ENCODE measurements around the gene ZSWIM1. TPM values are rescaled to one million over a fixed set of nuclear protein-coding genes. Genes with fewer than 3 reads are reported as not detected.

ZSWIM1 gene
- total and polyA plus RNA-seq, 2 of the 13 experiments (the other 11 are each of a cell fraction or from before 2014, with no cell fraction given), result 9.5 to 11.7 TPM

GRCh38 chr20:45933266-45934045 is 52.4 kb downstream of the ZSWIM1 start (continued):
- TF ChIP-seq ZMYM4 (CRISPR knock-in tag; IDR thresholded peaks at IDR 0.05), result peak; percentile 41
- TF ChIP-seq ZNF780A (CRISPR knock-in tag; IDR thresholded peaks at IDR 0.05), result peak; percentile 51; the same call in 1 of the 2 replicates
- TF ChIP-seq MZF1 (CRISPR knock-in tag; IDR thresholded peaks at IDR 0.05; ENCODE audit: borderline replicate concordance), result 0 out of 2 replicates have a peak, but pooled peaks have one; percentile 3
- TF ChIP-seq HNRNPK (IDR thresholded peaks at IDR 0.05; ENCODE audit: low read depth, low read length, poor library complexity, severe bottlenecking), result no peak
- TF ChIP-seq MIER2 (CRISPR knock-in tag; IDR thresholded peaks at IDR 0.05), result peak; percentile 65; the same call in 1 of the 2 replicates
- TF ChIP-seq ZBTB1 (CRISPR knock-in tag; IDR thresholded peaks at IDR 0.05; ENCODE audit: borderline replicate concordance), result no peak
- no peak for TF ChIP-seq FOXK2 (IDR thresholded peaks at IDR 0.05)
- TF ChIP-seq POLR2AphosphoS5 (IDR thresholded peaks at IDR 0.05; ENCODE audit: low read depth, low read length), result peak; percentile 68
- no peak for TF ChIP-seq ZNF512 (CRISPR knock-in tag; IDR thresholded peaks at IDR 0.05)
- TF ChIP-seq KDM3A (CRISPR knock-in tag; IDR thresholded peaks at IDR 0.05; ENCODE audit: low read depth), result peak; percentile 69; the same call in 1 of the 2 replicates
- TF ChIP-seq LCORL (IDR thresholded peaks at IDR 0.05), result no peak
- TF ChIP-seq LCORL (CRISPR knock-in tag; IDR thresholded peaks at IDR 0.05), result peak; percentile 79; the same call in 1 of the 2 replicates
- 0 out of 2 replicates have a peak, but pooled peaks have one; percentile 21 for TF ChIP-seq ZBTB34 (CRISPR knock-in tag; IDR thresholded peaks at IDR 0.05)
- peak; percentile 90 for TF ChIP-seq ZNF614 (CRISPR knock-in tag; IDR thresholded peaks at IDR 0.05; ENCODE audit: borderline replicate concordance)
- TF ChIP-seq ZFP91 (CRISPR knock-in tag; IDR thresholded peaks at IDR 0.05; ENCODE audit: borderline replicate concordance), result no peak
- no peak for TF ChIP-seq CREBL2 (CRISPR knock-in tag; IDR thresholded peaks at IDR 0.05; ENCODE audit: borderline replicate concordance)
- 0 out of 2 replicates have a peak, but pooled peaks have one; percentile 0 for TF ChIP-seq IRX3 (CRISPR knock-in tag; IDR thresholded peaks at IDR 0.05; ENCODE audit: borderline replicate concordance, low read depth)
- TF ChIP-seq ZBTB37 (CRISPR knock-in tag; IDR thresholded peaks at IDR 0.05), result no peak
- TF ChIP-seq, protein P1, sequence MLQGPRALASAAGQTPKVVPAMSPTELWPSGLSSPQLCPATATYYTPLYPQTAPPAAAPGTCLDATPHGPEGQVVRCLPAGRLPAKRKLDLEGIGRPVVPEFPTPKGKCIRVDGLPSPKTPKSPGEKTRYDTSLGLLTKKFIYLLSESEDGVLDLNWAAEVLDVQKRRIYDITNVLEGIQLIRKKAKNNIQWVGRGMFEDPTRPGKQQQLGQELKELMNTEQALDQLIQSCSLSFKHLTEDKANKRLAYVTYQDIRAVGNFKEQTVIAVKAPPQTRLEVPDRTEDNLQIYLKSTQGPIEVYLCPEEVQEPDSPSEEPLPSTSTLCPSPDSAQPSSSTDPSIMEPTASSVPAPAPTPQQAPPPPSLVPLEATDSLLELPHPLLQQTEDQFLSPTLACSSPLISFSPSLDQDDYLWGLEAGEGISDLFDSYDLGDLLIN (CRISPR knock-in tag; IDR thresholded peaks at IDR 0.05; ENCODE audit: borderline replicate concordance), result 0 out of 2 replicates have a peak, but pooled peaks have one; percentile 38
- TF ChIP-seq SKI (IDR thresholded peaks at IDR 0.05; ENCODE audit: partially characterized antibody), result no peak
